Activated CD4-positive, CD25-positive, alpha-beta regulatory T cell treated with anti-CD3 and anti-CD28 coated beads, Interleukin-2, amount 50 U/mL, for 24 hours (primary cell): ENCODE results near the gene PLXNA4.
A peak's percentile ranks its signal among the peaks of the same experiment; 100 is the strongest.

Experiments
- ATAC-seq, 2 donors: fragments of 150-1000 bp; cut with Tn5 transposase; one replicate each; pipeline ENCODE4 v1.10.0; 2021; ENCODE audit warnings: mild to moderate bottlenecking in 1 of 2, moderate library complexity in 1 of 2

The PLXNA4 gene

DNA sequence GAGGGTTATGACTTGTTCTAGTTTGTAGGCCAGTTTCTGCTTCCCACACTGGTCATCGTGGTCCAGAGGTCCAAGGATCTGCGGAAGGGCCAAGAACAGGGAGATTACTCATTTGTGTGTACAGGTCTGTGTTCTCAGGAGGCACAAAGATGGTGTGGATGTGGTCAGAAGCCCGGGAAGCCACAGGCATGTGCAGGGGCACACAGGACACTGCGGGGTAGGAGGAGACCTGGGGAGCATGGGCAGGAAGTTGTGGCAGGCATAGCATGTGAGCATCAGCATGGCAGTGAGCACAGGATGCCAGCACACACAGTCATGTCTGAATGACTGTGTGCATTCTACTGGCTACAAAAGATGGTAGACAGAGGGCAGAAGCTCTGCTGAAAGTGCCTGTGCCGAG lies 445.8 kb downstream of the PLXNA4 start:
- no peak for ATAC-seq

DNA sequence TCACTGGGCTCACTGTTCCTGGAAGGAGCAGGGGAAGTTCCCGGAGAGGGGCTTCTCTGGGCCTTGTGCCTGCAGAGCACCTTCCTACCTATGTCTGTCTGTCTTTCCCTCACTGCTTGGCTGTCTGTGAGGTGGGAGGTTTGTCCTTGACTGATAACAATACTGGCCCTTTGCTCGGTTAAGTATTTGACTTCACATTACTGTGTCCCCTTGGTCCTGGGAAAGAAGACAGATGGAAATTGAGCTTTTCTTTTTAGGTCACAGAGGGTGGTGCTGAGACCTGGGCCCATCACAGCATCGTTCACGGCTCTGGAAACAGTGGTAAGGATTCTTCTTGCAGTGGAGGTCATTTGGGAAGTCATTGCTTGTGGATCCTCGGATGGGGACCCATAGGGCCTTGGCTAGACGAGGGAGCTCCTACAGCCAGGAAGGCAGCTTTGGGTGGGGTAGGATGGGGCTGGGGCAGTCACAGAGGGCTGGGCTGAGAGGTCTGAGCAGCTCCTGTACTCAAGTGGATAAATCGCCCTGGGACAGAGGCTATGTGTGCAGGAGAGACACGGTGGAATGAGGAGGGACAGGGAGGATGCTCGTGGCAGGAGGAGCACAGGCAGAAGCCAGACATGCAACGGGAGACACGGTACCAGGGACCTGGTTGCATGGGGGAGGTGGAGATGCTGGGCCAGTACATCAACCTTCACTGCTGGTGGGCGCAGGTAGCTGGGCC lies 450.2 kb downstream of the PLXNA4 start:
- no peak for ATAC-seq

DNA sequence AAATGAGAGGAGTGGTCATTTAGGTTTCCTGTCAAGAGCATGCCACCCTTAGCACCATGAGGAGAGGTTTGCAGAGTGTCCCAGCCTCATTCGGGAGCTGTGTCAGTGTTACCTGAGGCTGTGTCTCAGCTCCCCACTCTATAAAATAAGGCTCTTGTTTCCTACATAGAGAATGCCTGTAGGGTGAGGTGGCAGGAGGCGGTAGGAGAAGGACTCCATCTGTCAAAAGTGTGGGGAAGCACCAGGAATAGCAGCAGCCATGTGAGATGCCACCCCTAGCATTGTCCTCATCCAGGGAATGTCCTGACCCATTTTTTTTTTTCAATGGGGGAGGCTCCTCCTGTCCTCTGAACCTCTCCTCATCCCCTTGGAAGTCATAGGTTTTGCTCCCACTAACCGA lies 451.2 kb downstream of the PLXNA4 start:
- ATAC-seq = no peak

DNA sequence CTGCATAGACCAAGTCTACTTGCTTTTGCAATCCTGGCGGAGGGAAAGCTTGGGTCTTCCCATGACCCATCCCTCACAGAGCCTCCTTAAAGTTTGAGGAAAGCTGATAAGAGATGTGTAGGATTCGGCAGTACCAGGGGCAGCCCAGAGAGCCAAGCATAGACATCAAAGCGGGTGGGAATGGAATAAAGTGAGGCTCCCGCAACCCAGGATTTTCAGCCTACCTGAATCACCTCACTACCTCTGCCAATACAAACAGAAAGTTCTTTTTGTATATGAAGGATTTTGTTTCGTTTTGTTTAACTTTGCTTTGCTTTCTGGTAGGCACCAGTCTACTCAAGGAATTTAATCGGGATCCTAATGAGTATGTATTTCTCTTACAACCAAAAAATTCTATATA lies 451.7 kb downstream of the PLXNA4 start:
- no peak for ATAC-seq

DNA sequence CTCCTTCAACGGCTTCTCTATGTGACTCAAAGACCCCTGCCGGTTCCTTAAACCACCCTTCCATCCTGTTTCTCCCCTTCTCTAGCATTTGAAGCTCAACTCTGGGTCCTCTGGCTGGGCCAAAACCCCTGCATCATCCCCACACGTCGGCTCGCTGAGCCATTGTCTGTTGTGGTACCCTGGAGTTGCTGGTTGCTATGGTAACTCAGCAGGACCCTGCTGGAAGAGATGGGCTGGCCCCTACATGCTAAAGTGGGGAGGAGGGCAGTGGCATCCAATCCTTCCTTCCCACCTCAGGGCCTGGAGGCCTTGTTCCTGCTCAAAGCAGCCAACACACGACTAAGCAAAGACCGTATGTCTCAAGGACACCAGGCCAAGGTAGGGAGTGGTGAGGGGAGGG lies 452.5 kb downstream of the PLXNA4 start:
- ATAC-seq = no peak

DNA sequence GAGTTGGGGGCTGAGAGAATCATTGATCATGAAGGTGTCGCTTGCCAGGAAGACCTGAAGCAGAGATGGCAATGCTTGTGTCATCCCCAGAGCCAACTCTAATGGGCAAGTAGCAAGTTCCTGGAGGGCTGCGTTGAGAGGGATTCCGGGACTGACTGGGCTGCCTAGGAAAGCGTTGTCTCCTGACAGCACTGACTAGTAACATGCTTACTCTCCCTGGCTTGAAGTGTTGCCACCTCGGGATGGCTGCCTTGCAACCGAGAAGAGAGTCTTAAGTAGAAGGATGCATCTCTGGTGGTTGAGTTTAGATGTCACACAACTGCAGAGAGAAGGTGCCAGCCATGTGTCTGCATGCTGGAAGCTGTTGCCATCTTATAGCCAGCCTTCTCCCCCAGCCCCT lies 453.4 kb downstream of the PLXNA4 start:
- no peak for ATAC-seq

DNA sequence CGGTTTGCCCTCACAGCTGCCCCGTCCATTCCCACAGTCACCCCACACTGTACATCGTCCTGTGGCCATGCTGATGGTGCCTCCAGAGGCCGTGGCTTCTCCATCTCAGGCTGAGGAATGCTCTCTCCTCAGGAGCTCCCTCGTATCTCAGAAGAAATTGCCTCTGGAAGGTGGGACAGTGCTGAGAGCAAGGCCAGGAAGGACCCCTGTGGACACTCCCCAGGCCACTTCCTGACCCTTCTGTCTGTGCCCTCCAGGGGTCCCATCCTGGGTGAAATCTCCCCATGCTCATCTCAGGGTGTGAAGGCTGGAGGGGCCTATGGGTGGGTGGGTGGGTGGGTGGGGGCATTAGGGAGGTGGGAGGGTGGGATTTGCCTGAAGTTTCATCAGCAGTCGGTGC lies 454.3 kb downstream of the PLXNA4 start:
- no peak for ATAC-seq

DNA sequence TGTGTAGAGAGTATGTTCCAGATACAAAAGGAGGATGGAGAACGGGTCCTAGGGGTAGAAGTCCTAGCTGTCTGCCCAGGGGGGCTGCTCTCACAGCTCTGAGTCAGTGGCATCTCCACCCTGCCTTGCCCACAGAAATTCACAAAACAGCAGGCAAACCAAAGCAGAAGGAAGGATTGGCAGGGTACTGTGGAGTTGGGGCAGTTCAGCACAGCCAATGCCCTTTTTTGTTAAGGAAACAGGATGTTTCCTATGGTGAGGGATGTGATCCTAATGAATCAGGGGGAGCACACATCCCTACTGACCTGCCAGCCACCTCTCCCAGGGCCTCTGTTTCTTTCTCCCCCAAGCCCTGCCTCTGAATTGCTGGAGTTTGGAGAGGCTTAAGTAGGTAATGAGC lies 457.6 kb downstream of the PLXNA4 start:
- ATAC-seq = peak in 1 of 2 donors; percentile 24

DNA sequence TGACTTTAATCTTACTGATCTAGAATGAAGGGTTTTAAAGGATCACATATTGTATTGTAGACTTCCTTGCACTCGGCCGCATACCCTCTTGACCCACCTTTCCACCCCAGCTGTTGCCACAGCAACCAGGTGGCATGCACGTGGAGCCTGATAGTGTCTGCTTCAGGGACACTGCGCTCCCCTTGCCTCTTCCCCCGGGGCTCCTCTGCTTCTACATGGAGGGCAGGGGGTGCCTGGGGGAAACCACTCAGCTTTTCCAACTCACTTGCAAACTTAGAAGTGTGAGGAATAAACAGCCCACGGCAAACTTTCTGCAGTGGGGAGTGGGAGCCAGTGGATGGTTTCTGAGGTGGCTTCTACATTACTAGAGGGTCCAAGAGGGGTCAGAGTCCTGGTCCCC lies 458.6 kb downstream of the PLXNA4 start:
- ATAC-seq = no peak

DNA sequence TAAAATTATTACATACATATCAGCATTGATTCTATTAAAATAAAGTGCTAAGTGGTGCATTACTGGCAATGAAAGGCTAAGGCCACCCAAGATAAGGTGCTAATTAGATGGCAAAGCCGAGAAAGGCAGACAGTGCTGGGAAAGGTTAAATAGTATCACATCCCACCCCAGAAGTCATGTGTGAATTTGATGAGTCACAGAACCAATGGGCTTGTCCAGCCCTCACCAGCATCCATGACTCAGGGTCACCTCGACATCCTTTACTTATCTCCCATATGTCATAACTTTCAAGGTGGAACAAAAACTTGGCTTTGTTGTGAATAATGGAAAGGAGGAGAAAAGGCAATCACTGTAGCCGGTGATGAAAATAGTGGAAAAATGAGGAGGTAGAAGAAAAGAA lies 459.1 kb downstream of the PLXNA4 start:
- no peak for ATAC-seq

DNA sequence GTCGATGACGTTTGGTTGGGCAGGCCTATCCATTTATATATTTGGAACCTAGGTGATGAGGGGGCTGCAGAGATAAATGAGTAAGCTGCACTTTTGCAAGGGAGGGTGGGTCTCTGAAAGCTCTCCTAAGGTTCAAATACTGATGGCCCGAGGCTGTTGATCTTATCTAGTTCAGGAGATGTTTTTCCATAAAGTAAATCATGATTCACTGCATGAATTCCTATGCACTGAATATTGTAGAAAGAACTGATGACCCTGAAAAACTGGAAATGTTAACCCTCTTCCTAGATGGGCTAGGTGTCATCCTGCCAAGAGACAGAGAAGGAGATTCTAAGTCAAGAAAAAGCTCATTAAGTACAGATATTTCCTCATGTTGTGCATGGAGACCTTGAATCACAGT lies 459.9 kb downstream of the PLXNA4 start:
- no peak for ATAC-seq

DNA sequence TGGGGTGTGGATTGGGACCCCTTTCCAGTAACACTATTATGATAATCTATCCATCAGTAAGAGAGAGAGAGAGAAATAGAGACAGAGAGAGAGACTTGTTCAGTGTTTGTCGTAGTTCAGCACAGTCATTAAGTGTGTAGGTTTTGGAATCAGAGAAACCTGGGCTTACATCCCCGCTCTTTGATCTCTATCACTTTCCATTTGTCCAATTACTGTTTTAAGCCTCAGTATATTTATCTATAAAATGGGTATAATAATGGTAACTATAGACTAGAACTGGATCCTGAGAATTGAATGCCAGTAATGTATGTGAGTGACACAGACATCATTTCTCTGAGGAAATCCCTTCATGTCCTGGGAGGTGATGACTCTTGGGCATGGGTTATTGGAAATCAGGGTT lies 460.5 kb downstream of the PLXNA4 start:
- ATAC-seq = no peak

DNA sequence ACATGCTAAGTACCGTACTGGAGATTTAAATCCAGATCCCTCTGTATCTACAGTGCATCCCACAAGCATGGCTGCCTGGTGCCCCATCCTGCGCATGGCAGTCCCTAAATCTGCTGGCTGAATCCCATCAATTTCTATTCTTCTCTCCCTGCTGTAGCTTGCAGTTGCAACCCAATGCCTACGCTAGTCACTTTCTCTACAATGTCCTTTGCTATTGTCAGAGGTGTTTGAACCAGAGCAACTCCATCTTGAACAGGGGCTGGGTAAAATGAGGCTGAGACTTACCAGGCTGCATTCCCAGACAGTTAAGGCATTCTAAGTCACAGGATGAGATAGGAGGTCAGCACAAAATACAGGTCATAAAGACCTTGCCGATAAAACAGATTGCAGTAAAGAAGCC lies 461.2 kb downstream of the PLXNA4 start:
- no peak for ATAC-seq

DNA sequence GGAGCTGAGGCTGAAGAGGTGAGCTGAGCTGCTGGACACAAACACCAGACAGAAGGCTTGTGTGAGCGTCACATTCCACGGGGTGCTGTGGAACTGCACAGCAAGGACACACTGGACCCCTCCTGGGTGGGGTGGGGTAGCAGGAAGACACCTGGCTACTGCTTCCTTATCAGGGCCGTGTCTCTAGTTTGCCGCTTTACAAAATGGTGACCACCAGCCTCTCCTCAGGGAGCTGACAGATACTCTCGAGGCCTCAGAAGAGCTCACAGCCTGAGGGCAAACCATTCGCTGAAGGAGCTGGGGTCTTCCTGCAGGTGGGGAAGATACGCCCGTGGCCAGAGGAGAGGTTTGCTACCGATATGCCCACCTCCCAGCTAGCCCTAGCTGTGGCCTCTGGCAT lies 461.9 kb downstream of the PLXNA4 start:
- ATAC-seq = no peak

DNA sequence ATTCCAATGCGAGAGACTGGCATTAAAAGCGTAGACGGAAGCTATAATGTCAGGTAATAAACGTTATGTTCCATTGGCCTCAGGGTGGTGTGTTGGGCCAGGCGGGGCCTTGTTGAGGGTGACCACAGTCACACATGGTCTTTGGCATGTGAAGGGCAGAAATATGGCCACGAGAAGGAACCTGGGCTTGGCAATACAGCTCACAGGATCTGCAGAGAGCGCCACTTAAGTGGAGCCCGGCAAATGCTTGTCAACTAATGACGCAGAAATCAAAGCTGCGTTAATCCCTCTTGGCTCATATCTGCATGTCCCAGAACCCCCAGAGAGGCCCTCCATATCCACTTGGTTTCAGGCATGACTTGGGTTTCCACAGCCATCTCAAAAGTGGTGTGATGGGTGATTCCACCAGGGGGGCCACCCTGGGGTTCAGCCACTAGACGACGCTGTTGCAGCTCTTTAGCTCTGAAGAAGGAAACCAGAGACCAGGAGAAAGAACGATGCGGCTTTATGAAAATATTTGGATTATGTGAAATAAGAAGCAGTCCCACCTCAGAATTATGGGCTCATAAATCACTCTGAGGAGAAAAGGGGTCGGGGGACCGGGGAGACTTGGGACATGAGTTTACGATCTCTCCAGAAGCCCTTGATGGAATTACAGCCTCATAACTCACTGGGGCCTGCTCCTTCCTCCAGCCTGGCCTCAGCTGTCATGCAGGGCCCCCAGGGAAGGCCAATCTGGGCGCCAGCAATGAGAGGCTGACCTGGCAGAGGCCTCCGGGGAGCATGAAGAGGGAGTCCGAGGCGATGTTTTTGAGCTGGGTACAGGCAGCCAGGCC lies 462.5 kb downstream of the PLXNA4 start:
- ATAC-seq = no peak

DNA sequence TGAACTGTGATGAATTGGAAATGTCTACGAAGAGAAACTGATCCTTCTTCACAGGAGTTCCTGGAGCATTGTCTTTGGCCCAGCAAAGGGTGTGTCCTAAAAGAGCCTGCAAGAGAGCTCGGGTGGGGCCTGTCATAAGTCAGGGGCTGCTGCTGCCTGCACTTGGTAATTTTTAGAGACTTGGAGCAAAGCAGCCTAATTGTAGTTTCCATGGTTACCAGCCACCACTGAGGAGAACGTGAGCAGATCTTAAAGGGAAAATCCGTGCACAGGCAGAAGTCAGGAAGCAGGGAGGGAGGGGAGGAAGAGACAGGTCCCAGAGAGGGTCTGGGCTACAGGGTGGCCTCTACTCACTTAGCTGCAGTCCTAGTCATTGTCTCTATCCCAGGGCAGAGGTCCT lies 463.6 kb downstream of the PLXNA4 start:
- no peak for ATAC-seq

DNA sequence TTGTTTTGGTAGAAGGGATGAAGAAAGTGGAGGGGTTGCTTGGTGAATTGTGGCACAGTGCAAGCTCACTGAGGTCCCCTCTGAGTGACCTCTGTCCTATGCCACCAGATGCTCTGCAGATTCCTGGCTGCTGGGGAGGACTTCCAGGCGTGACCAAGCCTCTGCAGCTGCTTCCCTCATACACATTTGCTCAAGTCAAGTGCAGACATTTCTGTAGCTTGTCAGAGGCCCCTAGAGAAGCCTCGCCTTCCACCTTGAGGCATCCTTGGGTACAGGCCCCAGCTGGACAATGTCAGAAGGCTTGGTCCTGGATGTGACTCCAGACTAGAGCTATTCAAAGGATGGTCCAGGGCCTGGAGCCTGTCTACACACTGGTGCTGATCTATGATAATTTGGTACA lies 464.2 kb downstream of the PLXNA4 start:
- no peak for ATAC-seq

DNA sequence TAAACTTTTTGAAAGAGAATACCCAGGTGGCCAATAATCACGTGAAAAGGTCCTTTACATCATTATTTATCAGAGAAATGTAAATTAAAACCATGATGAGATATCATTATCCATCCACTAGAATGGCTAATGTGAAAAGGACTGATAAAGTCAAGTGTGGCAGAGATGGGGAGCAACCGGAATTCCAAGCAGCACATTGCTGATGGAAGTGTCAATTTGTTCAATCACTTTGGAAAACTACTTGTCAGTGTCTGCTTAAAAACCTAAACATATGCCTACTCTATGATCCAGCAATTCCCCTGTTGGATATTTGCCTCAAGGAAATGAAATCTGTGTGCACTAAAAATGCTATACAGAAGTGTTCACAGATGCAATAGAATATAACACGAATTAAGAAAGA lies 465.6 kb downstream of the PLXNA4 start:
- ATAC-seq = no peak

DNA sequence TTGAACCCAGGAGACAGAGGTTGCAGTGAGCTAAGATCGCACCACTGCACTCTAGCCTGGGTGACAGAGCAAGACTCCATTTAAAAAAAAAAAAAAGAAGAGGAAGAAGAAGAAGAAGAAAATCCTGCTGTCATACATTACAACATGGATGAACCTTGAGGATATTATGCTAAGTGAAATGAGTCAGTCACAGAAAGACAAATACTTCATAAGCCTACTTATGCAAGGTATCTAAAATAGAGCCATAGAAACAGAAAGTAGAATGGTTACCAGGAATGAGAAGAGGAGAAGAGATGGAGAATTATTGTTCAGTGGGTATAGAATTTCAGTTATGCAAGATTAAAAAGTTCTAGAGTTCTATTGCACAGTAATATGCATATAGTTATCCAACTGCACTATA lies 466.5 kb downstream of the PLXNA4 start:
- ATAC-seq = no peak

DNA sequence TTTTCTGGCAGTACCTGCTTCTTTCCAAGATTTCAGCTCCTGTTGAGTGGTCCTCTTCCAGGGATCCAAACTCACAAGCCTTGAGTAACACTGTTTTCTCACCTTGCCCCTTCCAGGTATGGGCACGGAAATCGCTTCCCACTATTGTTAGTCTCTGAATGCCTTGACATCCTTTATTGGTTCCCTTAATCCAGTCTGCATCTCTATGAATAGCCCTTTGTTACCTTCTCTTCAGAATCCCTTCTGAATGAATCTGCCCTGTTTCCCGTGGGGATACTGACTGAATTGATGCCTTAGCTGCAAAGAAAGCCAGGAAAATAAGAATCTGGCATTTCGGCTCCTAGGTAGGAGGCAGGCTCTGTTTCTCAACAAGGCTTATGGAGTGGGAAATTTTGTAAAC lies 467.7 kb downstream of the PLXNA4 start:
- no peak for ATAC-seq

DNA sequence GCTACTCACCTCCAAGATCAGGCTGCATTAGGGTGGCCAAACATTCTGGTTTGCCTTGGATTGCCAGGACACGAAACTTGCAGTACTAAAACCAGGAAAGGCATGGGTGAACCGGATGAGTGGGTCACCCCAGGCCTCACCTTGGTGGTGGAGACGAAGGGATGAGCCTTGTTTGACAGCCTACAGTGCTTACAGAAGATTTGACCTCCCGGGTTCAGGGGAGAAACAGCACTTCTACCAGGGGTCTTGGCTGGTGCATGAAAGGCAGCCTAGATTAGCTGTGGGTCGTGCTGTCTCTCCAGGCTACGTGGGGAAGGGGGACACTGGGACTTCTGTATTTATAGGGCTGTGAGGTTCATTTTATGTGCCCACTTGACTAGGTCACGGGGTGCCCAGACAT lies 469.8 kb downstream of the PLXNA4 start:
- ATAC-seq = no peak

DNA sequence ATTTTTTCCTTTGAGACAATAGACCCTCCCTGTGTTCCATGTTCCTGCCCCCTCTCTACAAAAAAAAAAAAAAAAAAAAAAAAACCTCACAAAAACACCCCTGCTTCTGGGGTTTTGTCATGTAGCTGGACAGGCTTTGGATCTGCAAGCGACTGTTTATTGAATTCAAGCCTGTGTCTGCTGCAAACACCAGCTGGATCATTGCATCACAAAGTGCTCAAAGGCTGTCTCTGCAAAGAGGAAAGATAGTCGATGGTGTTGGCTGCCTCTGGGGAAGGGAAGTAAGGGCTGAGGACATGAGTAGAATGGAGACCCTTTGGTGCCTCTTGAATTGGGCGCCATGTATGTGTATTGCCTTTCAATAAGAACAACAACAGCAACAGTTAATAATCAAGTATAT lies 471.2 kb downstream of the PLXNA4 start:
- no peak for ATAC-seq

DNA sequence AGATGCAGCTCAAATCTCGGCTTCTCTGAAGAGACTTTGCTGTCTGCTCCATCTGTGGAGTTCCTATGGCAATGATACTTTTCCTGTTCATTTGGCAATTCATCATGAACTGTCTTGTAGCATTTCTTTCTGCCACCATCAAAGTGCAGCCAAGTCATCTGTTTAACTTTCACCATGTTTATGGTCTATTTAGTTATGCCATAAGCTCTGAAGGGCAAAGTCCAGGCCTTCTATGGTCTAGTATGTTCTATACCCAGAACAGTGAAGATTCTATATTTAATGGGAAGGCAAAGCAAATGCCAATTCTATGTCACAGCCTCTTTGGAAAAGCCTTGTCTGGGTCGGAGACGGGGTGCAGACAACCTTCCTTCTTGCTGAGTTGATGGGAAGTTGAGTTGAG lies 472.6 kb downstream of the PLXNA4 start:
- ATAC-seq = no peak

DNA sequence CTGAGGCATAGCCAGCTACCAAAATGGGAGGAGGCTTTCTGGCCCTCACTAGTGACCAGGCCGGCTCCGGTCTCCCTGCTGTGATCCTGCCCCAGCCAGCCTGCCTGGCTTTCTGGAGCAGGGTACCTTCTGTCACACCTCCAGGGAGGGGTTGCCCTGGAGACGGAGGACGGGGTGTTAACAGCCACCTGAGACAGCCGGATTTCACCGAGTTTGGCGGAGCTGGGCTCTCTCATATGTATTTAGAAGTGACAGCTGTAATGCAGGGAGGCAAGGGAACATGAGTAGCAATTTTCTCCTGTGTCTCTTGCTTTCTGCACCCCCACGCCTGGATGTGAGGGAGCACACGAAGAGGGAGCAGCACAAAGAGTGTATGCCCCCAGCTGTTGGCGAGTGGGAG lies 473.3 kb downstream of the PLXNA4 start:
- ATAC-seq = no peak

DNA sequence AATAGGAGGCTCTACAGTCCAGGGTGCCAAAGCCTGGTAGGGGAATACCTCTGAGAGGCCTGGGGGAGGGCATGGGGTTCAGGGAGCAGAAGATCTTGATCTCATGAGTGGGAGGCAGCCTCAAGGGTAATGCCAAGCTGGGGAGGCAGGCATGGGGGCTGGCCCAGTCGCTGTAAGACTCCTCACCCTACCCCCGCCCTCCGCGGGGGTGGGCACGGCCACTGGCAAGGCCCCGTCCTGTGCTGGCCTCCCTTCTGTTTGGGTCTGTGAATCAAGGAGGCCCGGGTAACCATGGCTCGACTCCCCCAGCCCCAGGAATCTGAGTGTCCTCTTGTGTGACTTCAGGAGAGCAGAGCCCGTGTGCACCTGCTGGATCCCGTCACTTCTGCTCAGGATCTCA lies 473.9 kb downstream of the PLXNA4 start:
- ATAC-seq = no peak
